Measurements from ENCODE around the gene LAMA4.

Gene LAMA4

DNA sequence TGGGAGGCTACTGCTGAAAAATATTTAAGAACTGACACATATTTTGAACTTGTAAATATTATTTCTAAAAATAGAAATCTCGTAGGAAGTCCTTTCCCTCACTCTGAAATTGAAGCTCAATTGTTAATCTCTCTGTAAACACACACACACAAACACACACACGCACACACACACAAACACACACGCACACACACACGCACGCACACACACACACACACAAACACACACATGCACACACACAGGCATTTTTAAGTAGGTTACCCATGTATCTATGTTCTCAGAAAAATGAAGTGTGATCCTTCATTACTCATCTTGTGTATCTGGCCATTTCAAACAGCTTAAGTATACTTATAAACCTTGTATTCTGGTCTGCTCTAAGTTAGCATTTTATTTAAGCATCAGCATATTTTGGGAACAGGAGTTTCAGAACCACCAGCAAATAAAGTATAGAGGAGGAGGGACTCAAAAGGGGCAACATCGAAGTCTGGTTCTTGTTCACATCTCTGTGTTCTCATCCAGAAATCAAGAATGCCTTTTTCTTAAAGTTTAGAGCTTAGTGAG, 188.9 kb downstream of the LAMA4 start:
- DNase-seq = no peak

DNA sequence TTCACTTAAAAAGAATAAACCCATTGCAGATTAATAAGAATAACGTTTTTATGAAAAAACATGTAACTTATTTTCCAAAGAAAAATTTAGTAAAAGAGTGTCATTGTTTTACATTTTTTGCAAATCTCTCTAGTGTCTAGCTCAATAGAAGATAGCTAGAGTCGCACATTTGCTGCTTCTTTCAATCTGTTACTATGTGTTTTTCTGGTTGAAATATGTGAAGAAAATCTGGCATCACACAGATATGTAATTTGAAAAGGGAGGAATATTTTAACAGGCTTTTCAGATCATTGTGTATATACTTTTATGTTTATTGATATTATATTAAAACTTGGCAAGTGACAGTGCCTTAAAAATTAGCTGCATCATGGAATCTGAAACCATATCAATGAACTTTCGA, 191.4 kb downstream of the LAMA4 start:
- DNase-seq = no peak

DNA sequence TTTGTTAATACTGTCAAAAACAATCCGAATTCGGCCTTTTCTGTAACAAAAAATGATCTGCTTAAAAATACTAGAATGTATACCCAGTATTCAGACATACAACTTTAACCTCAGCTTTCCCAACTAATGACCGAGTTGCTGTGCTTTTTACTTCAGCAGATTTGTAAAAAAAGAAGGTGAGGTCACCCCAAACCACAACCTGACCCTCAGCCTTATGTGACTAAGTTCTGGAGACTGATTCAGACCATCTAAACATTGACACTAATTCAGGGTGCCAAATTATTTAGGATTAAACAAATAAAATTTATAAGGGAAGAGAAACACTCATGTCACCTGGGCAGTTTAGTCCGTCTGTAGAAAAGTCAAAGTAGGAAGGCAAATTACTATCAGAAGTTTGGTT, 192.8 kb downstream of the LAMA4 start:
- no peak for DNase-seq
